OCI-LY7 (cell line): ENCODE data around the gene RPP25L.

ENCODE experiments used
- EZH2phosphoT487 ChIP-seq: fragments of 200-600 bp; sonication (generic); IDR thresholded peaks from 2 replicates; pipeline ENCODE4 v1.6.1; 2018; ENCODE audit warnings: low read depth, borderline replicate concordance, mild to moderate bottlenecking, mixed run types, antibody characterized with exemption, low read length, moderate library complexity, mixed read lengths
- TF ChIP-seq, protein P1 (sequence below): fragments of 200-600 bp; sonication (generic); conservative IDR thresholded peaks from 2 replicates; pipeline ENCODE4 v1.5.1; 2014; ENCODE audit warnings: mild to moderate bottlenecking, antibody characterized with exemption, low read length, moderate library complexity, mixed read lengths

DNA sequence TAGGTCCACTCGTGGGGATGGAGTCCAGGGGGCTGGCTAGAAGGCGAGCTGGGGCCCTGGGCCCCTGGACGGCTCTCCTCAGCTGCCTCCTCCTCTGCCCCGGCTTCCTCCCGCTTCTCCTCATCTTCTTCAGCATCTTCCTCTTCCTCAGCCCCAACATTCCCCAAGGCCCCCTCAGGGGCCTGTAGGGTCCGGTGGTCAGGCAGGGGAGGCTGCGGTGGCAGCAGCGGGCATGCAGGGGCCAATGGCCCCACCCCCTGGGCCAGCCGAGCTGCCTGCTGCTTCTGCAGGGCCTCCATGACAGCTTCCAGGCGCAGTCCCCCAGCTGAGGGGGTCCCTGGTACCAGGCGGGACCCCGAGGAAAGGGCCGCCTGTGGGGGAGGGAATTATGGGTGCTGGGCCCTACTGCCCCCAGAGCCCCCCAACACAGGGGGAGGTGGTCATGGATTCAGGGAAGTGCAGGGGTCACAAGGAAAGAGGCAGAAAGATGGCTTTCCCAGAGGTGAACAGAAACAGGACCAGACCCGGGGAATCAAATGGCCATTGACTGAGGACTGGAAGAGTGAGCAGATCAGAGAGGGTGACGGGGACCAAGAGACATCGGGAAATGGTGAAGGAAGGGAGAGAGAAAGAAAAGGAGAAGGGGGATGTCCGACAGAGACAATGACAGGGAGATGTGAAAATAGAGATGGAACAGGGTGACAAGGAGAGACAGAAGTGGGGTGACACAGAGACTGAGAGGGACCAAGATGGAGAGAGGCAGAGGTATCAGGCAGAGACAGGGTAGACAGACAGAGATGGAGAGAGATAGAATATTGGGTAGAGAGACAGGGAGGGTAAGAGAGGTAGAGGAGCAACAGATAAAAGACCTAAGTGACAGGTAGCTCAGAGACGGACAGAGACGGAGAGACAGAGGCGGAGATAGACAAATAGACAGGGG is 16.1 kb upstream of the RPP25L start:
- TF ChIP-seq, protein P1, sequence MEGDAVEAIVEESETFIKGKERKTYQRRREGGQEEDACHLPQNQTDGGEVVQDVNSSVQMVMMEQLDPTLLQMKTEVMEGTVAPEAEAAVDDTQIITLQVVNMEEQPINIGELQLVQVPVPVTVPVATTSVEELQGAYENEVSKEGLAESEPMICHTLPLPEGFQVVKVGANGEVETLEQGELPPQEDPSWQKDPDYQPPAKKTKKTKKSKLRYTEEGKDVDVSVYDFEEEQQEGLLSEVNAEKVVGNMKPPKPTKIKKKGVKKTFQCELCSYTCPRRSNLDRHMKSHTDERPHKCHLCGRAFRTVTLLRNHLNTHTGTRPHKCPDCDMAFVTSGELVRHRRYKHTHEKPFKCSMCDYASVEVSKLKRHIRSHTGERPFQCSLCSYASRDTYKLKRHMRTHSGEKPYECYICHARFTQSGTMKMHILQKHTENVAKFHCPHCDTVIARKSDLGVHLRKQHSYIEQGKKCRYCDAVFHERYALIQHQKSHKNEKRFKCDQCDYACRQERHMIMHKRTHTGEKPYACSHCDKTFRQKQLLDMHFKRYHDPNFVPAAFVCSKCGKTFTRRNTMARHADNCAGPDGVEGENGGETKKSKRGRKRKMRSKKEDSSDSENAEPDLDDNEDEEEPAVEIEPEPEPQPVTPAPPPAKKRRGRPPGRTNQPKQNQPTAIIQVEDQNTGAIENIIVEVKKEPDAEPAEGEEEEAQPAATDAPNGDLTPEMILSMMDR: no peak
- no peak; the same call in 1 of the 2 replicates for TF ChIP-seq EZH2phosphoT487
